Measurements from ENCODE around the gene FAIM2.

Gene FAIM2

GRCh38 chr12:49825360-49825970, 78.2 kb downstream of the FAIM2 start:
- TF ChIP-seq ZNF8 (CRISPR knock-in tag; IDR thresholded peaks at IDR 0.05): no peak
- TF ChIP-seq PATZ1 (CRISPR knock-in tag; IDR thresholded peaks at IDR 0.05; ENCODE audit: borderline replicate concordance): no peak
- no peak for TF ChIP-seq TCF4 (CRISPR knock-in tag; IDR thresholded peaks at IDR 0.05; ENCODE audit: borderline replicate concordance)
- TF ChIP-seq GLIS3 (CRISPR knock-in tag; IDR thresholded peaks at IDR 0.05): no peak
- no peak for TF ChIP-seq SNAI2 (CRISPR knock-in tag; IDR thresholded peaks at IDR 0.05)
- TF ChIP-seq PPARA (CRISPR knock-in tag; IDR thresholded peaks at IDR 0.05; ENCODE audit: borderline replicate concordance): no peak
- no peak for TF ChIP-seq OSR1 (CRISPR knock-in tag; IDR thresholded peaks at IDR 0.05)
- no peak for TF ChIP-seq POU6F1 (CRISPR knock-in tag; IDR thresholded peaks at IDR 0.05; ENCODE audit: borderline replicate concordance, low read depth)
- TF ChIP-seq RARB (CRISPR knock-in tag; IDR thresholded peaks at IDR 0.05): no peak
- TF ChIP-seq ZC3H10 (CRISPR knock-in tag; IDR thresholded peaks at IDR 0.05): no peak
- TF ChIP-seq CREB5 (CRISPR knock-in tag; IDR thresholded peaks at IDR 0.05; ENCODE audit: low read depth): no peak
- TF ChIP-seq ZFP3 (CRISPR knock-in tag; IDR thresholded peaks at IDR 0.05): no peak
- no peak for TF ChIP-seq ARNTL (CRISPR knock-in tag; IDR thresholded peaks at IDR 0.05; ENCODE audit: borderline replicate concordance, low read depth)
- ATAC-seq: no peak

- TF ChIP-seq ZNF565 (CRISPR knock-in tag; conservative IDR thresholded peaks at IDR 0.05; ENCODE audit: low read depth) (no peak), CSDC2 (CRISPR knock-in tag; IDR thresholded peaks at IDR 0.05) (no peak), OSR1 (CRISPR knock-in tag; IDR thresholded peaks at IDR 0.05) (no peak), GLIS3 (CRISPR knock-in tag; IDR thresholded peaks at IDR 0.05) (no peak), TCF4 (CRISPR knock-in tag; IDR thresholded peaks at IDR 0.05; ENCODE audit: borderline replicate concordance) (no peak), TOX (CRISPR knock-in tag; IDR thresholded peaks at IDR 0.05; ENCODE audit: borderline replicate concordance) (no peak), BACH2 (CRISPR knock-in tag; IDR thresholded peaks at IDR 0.05; ENCODE audit: borderline replicate concordance) (no peak), ARNTL (CRISPR knock-in tag; IDR thresholded peaks at IDR 0.05; ENCODE audit: borderline replicate concordance, low read depth) (no peak), SNAI2 (CRISPR knock-in tag; IDR thresholded peaks at IDR 0.05) (no peak), ZNF70 (CRISPR knock-in tag; IDR thresholded peaks at IDR 0.05) (no peak)
- ATAC-seq: no peak
These were observed 78.8 kb downstream of the FAIM2 start for GRCh38 chr12:49824895-49825294.

- no peak for ATAC-seq
- no peak for TF ChIP-seq ZC3H10 (CRISPR knock-in tag; IDR thresholded peaks at IDR 0.05)
- no peak for TF ChIP-seq RARB (CRISPR knock-in tag; IDR thresholded peaks at IDR 0.05)
- no peak for TF ChIP-seq TSHZ2 (CRISPR knock-in tag; IDR thresholded peaks at IDR 0.05)
- TF ChIP-seq ZNF70 (CRISPR knock-in tag; IDR thresholded peaks at IDR 0.05): no peak
- TF ChIP-seq PPARA (CRISPR knock-in tag; IDR thresholded peaks at IDR 0.05; ENCODE audit: borderline replicate concordance): no peak
- no peak for TF ChIP-seq GLIS3 (CRISPR knock-in tag; IDR thresholded peaks at IDR 0.05)
These were observed 79.3 kb downstream of the FAIM2 start for GRCh38 chr12:49824416-49824815.

- no peak for ATAC-seq
- no peak for TF ChIP-seq ESRRG (CRISPR knock-in tag; IDR thresholded peaks at IDR 0.05)
These were observed 79.7 kb downstream of the FAIM2 start for GRCh38 chr12:49823951-49824350.
